ENCODE data around the gene ZFR. TPM values are rescaled to one million over a fixed set of nuclear protein-coding genes. Genes with fewer than 3 reads are reported as not detected.
A peak's percentile ranks its signal among the peaks of the same experiment; 100 is the strongest.

The ZFR gene
- total and polyA plus RNA-seq, 9 of the 15 experiments (the other 6 are each of a cell fraction or from before 2014, with no cell fraction given), result 35.5 to 108 (median 71.1) TPM

DNA sequence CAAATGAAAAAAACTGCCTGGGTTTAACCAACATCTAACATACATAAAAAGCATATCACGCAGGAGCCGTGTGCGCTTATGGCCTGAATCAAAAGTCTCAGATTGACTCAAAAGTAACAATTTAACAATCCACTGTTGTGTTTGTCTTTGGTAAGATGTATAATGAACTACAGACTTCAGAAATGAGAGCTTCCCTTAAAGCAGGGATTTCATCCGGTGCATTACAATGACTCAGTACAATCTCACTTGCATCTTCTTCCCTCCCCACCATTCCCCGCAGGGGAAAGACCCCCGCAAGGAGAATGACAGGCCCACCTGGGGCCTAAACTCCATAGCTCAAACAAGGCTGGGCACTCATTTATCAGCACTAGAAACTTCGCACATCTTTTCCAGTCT, 1.4 kb downstream of the ZFR start (continued):
- TF ChIP-seq ETS2 (tag; IDR thresholded peaks at IDR 0.05; ENCODE audit: borderline replicate concordance, poor library complexity, severe bottlenecking) (no peak), NR4A1 (CRISPR knock-in tag; IDR thresholded peaks at IDR 0.05) (no peak), NR4A1 (tag; IDR thresholded peaks at IDR 0.05) (no peak), SRF (CRISPR knock-in tag; IDR thresholded peaks at IDR 0.05) (no peak), ZNF232 (CRISPR knock-in tag; IDR thresholded peaks at IDR 0.05) (no peak), RAD51 (IDR thresholded peaks at IDR 0.05; ENCODE audit: borderline replicate concordance, low read depth) (no peak), SNRNP70 (optimal IDR thresholded peaks at IDR 0.05; ENCODE audit: low read depth, low read length) (no peak), NRF1 (conservative IDR thresholded peaks at IDR 0.05 in 1 of 2, IDR thresholded peaks at IDR 0.05 in 1 of 2) (no peak), KDM1A (IDR thresholded peaks at IDR 0.05) (peak in 1 of 2 experiments; percentile 20; a peak in 1 of 4 replicates), SMARCA4 (IDR thresholded peaks at IDR 0.05) (peak; percentile 57; the same call in 1 of the 2 replicates), CSDE1 (IDR thresholded peaks at IDR 0.05) (no peak), FOXM1 (IDR thresholded peaks at IDR 0.05; ENCODE audit: low read depth) (no peak), FOXM1 (CRISPR knock-in tag; IDR thresholded peaks at IDR 0.05; ENCODE audit: low read depth) (no peak)
- TF ChIP-seq, protein P1, sequence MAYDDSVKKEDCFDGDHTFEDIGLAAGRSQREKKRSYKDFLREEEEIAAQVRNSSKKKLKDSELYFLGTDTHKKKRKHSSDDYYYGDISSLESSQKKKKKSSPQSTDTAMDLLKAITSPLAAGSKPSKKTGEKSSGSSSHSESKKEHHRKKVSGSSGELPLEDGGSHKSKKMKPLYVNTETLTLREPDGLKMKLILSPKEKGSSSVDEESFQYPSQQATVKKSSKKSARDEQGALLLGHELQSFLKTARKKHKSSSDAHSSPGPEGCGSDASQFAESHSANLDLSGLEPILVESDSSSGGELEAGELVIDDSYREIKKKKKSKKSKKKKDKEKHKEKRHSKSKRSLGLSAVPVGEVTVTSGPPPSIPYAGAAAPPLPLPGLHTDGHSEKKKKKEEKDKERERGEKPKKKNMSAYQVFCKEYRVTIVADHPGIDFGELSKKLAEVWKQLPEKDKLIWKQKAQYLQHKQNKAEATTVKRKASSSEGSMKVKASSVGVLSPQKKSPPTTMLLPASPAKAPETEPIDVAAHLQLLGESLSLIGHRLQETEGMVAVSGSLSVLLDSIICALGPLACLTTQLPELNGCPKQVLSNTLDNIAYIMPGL (CRISPR knock-in tag; IDR thresholded peaks at IDR 0.05), result no peak
- TF ChIP-seq, protein P2, sequence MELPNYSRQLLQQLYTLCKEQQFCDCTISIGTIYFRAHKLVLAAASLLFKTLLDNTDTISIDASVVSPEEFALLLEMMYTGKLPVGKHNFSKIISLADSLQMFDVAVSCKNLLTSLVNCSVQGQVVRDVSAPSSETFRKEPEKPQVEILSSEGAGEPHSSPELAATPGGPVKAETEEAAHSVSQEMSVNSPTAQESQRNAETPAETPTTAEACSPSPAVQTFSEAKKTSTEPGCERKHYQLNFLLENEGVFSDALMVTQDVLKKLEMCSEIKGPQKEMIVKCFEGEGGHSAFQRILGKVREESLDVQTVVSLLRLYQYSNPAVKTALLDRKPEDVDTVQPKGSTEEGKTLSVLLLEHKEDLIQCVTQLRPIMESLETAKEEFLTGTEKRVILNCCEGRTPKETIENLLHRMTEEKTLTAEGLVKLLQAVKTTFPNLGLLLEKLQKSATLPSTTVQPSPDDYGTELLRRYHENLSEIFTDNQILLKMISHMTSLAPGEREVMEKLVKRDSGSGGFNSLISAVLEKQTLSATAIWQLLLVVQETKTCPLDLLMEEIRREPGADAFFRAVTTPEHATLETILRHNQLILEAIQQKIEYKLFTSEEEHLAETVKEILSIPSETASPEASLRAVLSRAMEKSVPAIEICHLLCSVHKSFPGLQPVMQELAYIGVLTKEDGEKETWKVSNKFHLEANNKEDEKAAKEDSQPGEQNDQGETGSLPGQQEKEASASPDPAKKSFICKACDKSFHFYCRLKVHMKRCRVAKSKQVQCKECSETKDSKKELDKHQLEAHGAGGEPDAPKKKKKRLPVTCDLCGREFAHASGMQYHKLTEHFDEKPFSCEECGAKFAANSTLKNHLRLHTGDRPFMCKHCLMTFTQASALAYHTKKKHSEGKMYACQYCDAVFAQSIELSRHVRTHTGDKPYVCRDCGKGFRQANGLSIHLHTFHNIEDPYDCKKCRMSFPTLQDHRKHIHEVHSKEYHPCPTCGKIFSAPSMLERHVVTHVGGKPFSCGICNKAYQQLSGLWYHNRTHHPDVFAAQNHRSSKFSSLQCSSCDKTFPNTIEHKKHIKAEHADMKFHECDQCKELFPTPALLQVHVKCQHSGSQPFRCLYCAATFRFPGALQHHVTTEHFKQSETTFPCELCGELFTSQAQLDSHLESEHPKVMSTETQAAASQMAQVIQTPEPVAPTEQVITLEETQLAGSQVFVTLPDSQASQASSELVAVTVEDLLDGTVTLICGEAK (IDR thresholded peaks at IDR 0.05), result 0 out of 2 replicates have a peak, but pooled peaks have one; percentile 41
- TF ChIP-seq, protein P2 (CRISPR knock-in tag; IDR thresholded peaks at IDR 0.05), result no peak
- TF ChIP-seq, protein P3, sequence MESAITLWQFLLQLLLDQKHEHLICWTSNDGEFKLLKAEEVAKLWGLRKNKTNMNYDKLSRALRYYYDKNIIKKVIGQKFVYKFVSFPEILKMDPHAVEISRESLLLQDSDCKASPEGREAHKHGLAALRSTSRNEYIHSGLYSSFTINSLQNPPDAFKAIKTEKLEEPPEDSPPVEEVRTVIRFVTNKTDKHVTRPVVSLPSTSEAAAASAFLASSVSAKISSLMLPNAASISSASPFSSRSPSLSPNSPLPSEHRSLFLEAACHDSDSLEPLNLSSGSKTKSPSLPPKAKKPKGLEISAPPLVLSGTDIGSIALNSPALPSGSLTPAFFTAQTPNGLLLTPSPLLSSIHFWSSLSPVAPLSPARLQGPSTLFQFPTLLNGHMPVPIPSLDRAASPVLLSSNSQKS (CRISPR knock-in tag; IDR thresholded peaks at IDR 0.05), result no peak
